Choroid plexus epithelial cell (primary cell): ENCODE results near the gene NTMT1.
"Not testable (repeated sequence)": the region's sequence is repeated elsewhere in the genome, so short reads cannot be mapped to it uniquely, and the experiment has no call there.

Experiments used
- DNase-seq: peaks from one replicate; pipeline ENCODE4 v3.0.0-alpha.2; 2010; ENCODE audit warnings: low read depth
- H3K4me3 ChIP-seq: 2 replicates; pipeline ENCODE4 v1.5.1; 2011; ENCODE audit warnings: low read depth, mild to moderate bottlenecking, control low read depth, low read length, moderate library complexity
- TF ChIP-seq, protein P1 (sequence below): conservative IDR thresholded peaks from 2 replicates; pipeline ENCODE4 v1.5.1; 2011; ENCODE audit warnings: low read depth, mild to moderate bottlenecking, control low read depth, inconsistent platforms, low read length, moderate library complexity

NTMT1 gene

DNA sequence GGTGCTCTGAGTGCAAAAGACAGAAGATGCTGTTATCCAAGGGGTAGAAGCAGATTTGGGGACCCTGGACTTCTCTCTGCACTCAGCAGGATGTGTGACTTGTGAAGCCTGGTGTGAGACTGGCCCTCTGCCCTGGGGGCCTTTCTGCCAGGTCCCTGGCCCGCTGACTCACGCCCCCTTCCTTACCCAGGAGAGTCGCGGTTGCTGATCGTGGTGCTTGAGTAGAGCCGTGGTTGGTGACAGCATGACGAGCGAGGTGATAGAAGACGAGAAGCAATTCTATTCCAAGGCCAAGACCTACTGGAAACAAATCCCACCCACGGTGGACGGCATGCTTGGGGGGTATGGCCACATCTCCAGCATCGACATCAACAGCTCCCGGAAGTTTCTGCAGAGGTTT lies 6.5 kb downstream of the NTMT1 start:
- no peak for DNase-seq
- no peak overlapping the region for H3K4me3 ChIP-seq
- TF ChIP-seq, protein P1, sequence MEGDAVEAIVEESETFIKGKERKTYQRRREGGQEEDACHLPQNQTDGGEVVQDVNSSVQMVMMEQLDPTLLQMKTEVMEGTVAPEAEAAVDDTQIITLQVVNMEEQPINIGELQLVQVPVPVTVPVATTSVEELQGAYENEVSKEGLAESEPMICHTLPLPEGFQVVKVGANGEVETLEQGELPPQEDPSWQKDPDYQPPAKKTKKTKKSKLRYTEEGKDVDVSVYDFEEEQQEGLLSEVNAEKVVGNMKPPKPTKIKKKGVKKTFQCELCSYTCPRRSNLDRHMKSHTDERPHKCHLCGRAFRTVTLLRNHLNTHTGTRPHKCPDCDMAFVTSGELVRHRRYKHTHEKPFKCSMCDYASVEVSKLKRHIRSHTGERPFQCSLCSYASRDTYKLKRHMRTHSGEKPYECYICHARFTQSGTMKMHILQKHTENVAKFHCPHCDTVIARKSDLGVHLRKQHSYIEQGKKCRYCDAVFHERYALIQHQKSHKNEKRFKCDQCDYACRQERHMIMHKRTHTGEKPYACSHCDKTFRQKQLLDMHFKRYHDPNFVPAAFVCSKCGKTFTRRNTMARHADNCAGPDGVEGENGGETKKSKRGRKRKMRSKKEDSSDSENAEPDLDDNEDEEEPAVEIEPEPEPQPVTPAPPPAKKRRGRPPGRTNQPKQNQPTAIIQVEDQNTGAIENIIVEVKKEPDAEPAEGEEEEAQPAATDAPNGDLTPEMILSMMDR = no peak

DNA sequence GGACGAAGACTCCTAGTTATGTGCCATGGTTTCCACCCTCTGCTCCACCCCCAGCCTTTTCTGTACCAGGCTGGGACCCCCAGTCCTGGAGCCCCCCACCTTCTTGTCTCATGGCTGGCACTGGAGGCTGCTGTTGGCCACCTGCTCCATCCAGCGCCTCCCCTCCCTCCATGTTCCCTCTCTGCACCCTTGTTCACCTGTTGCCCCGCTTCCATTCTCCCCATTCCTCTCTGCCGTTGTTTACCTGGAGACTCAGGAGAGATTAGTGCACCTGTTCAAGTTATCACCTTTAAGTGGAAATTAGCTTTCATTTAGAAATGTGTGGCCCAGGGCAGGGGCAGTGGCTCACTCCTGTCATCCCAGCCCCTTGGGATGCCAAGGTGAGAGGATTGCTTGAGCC lies 7.2 kb downstream of the NTMT1 start:
- TF ChIP-seq, protein P1 = no peak
- DNase-seq = no peak
- no peak overlapping the region for H3K4me3 ChIP-seq

DNA sequence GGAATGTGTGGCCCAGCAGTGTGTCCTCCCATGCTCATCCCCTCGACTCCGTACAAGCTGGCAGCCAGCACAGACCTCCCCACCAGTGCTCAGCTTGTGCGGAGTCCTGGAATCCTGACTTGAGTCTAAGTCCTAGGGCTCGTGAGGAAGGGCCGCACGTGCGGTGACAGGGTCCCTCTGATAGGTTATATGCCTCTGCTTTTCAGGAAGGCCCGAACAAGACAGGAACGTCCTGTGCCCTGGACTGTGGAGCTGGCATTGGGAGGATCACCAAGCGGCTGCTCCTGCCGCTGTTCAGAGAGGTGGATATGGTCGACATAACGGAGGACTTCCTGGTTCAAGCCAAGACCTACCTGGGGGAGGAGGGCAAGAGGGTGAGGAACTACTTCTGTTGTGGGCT lies 7.9 kb downstream of the NTMT1 start:
- H3K4me3 ChIP-seq = no peak overlapping the region
- DNase-seq = no peak
- TF ChIP-seq, protein P1 = no peak

GRCh38 chr9:129635099-129636065 lies 9.4 kb downstream of the NTMT1 start:
- H3K4me3 ChIP-seq = no peak overlapping the region
- TF ChIP-seq, protein P1 = no peak
- no peak for DNase-seq

GRCh38 chr9:129636343-129636742 lies 10.4 kb downstream of the NTMT1 start:
- not testable (repeated sequence) for DNase-seq, H3K4me3 ChIP-seq

DNA sequence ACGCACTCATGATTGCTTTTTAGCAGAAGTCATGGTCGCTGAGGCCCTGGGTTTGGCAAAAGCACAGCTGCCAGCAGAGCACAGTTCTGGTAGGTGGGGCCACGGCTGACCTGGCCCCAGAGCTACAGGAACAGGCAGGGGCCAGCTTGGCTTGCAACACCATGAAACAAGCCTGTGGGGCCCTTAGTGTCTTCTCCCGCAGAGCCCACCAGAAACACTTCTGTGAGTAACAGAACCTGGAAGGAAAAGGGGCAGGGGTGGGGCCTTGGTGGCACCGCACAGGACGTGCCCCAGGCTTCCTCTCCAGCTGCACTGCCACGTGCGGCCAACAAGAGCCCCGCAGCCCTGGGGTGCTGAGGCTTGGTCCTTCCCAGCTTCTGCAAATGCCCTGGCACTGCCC lies 11.1 kb downstream of the NTMT1 start:
- TF ChIP-seq, protein P1 = no peak
- no peak overlapping the region for H3K4me3 ChIP-seq

DNA sequence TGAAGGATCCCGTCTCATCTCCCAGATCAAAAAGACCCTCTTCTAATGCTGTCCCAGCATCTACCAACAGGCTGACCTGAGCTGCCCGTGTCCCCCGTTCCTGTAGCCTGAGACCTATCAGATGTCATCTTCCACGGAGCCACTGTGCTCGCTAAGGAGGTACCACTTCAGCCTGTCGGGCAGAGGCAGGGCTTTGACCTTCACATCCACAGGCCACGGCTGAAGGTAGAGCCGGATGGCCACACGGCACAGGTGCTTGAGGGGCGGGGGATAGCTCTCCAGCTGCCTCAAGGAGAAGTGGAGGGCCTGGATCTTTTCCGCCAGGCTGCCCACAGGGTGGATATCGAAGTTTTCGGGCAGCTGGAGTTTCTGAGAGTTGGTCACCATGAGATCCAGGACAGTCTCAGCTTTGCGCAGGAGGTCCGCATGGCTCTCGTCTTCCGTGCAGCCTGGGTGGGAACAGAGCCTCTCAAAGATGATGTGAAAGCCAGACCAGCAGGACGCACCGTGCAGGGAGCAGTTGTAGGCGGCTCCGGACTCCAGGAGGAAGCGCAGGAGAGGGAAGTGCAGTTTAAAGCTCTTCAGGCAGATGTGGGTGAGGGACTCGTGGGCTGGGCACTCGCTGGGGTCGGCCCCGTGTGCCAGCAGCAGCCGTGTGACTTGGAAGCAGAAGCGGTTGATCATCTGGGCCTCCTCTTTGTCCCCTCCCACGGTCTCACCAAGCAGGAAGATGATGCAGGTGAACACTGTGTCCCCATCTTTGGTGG lies 11.9 kb downstream of the NTMT1 start:
- no peak overlapping the region for H3K4me3 ChIP-seq
- TF ChIP-seq, protein P1 = no peak
- DNase-seq = no peak

More for the DNA sequence above, 11.1 kb downstream of the NTMT1 start:
- DNase-seq = no peak
